HG03442 (cell line): ENCODE results near the gene MMAB.

Experiments used
- ATAC-seq: cut with Tn5 transposase; IDR thresholded peaks from one replicate; pipeline ENCODE4 v1.9.1; 2021; ENCODE audit warnings: mild to moderate bottlenecking, moderate library complexity; ENCODE audit not compliant: unreplicated experiment

Gene MMAB

GRCh38 chr12:109518820-109519665, 54.3 kb downstream of the MMAB start:
- ATAC-seq: no peak

GRCh38 chr12:109517619-109518018, 55.7 kb downstream of the MMAB start:
- no peak for ATAC-seq

GRCh38 chr12:109513977-109514376, 59.3 kb downstream of the MMAB start:
- ATAC-seq: no peak

- ATAC-seq: no peak
These were observed 60.3 kb downstream of the MMAB start for GRCh38 chr12:109513051-109513450.

GRCh38 chr12:109512608-109513007, 60.7 kb downstream of the MMAB start:
- ATAC-seq: no peak

GRCh38 chr12:109510196-109510595, 63.1 kb downstream of the MMAB start:
- no peak for ATAC-seq

GRCh38 chr12:109504068-109504467, 69.2 kb downstream of the MMAB start:
- ATAC-seq: no peak
